Activated CD8-positive, alpha-beta memory T cell treated with anti-CD3 and anti-CD28 coated beads, Interleukin-2, amount 10 ng/mL, durations not matched to agents 7 days and 5 days (primary cell): Measurements from ENCODE around the gene PCOLCE2. TPM values are rescaled to one million over a fixed set of nuclear protein-coding genes. Genes with fewer than 3 reads are reported as not detected.

Source experiments
- ATAC-seq: fragments of 150-1000 bp; cut with Tn5 transposase; one replicate; pipeline ENCODE4 v1.10.0; 2021; ENCODE audit warnings: moderate library complexity
- CTCF ChIA-PET: fragments of 350-600 bp; sonication (Branson Sonifier 250); formaldehyde crosslinking; loops from one replicate; lab custom pipeline; 2021; ENCODE audit warnings: antibody characterized with exemption; lab: Charles Lee
- DNase-seq: peaks from one replicate; pipeline ENCODE4 v3.0.0-alpha.2; 2020
- H3K27ac Mint-ChIP-seq: one replicate; pipeline ENCODE4 v1.8.0; 2021; ENCODE audit warnings: mild to moderate bottlenecking, mixed read lengths
- H3K27me3 Mint-ChIP-seq: one replicate; pipeline ENCODE4 v1.8.0; 2021; ENCODE audit warnings: mixed read lengths
- H3K36me3 Mint-ChIP-seq: one replicate; pipeline ENCODE4 v1.8.0; 2021; ENCODE audit warnings: mild to moderate bottlenecking, mixed read lengths
- H3K4me1 Mint-ChIP-seq: one replicate; pipeline ENCODE4 v1.8.0; 2021; ENCODE audit warnings: mixed read lengths
- H3K4me3 Mint-ChIP-seq: one replicate; pipeline ENCODE4 v1.8.0; 2021; ENCODE audit warnings: mild to moderate bottlenecking, moderate library complexity, mixed read lengths
- H3K9me3 Mint-ChIP-seq: one replicate; pipeline ENCODE4 v1.8.0; 2022; ENCODE audit warnings: low read depth, mixed read lengths
- total RNA-seq, 2 experiments: library from RNA; stranded (reverse); gene quantifications; one replicate each; pipeline ENCODE4 v1.2.3, GENCODE V29; 2021

The PCOLCE2 gene
- total RNA-seq, 2 experiments from 2014 or later: not detected

DNA sequence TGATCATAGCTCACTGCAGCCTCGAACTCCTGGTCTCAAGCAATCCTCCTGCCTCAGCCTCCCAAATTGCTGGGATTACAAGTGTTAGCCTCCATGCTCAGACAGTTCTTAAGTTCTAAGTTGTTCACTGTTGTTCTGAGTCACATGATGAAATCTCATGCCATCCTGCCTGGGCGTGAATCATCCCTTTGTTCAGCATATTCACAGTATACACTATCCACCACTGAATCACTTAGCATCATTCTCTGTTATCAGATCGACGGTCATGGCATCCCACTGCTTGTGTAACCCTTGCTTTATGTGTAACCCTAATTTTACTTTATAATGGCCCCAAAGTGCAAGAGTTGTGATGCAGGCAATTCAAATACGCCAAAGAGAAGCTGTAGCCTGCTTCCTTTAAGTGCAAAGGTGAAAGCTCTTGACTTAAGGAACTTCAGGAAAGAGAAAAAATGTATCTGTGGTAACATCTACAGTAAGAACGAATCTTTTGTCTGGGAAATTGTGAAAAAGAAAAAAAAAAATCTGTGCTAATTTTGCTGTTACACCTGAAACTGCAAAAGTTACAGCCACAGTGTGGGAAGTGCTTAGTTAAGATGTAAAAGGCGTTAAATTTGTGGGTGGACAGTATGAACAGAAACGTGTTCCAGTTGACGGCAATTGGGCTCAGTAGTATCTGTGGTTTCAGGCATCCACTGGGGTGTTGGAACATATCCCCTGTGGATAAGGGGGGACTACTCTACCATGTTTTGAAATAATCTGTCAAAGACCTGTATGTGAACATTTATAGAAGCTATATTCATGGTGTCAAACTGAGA, 80.6 kb downstream of the PCOLCE2 start:
- H3K4me1 Mint-ChIP-seq: peaks cover 8% of the 10 kb centered on the region
- H3K27me3 Mint-ChIP-seq: no peaks in the 10 kb centered on the region
- H3K27ac Mint-ChIP-seq: no peak overlapping the region
- DNase-seq (no peak), ATAC-seq (peak; percentile 47)
- no peak overlapping the region for H3K4me3 Mint-ChIP-seq
- H3K36me3 Mint-ChIP-seq: no peaks in the 10 kb centered on the region
- CTCF ChIA-PET: interaction anchor here (0.8 to 1.4 kb wide), 2 partner anchors 123 to 222 kb away, joined by 3 to 4 read pairs; no protein-coding TSS in a partner anchor
- no peaks in the 10 kb centered on the region for H3K9me3 Mint-ChIP-seq

DNA sequence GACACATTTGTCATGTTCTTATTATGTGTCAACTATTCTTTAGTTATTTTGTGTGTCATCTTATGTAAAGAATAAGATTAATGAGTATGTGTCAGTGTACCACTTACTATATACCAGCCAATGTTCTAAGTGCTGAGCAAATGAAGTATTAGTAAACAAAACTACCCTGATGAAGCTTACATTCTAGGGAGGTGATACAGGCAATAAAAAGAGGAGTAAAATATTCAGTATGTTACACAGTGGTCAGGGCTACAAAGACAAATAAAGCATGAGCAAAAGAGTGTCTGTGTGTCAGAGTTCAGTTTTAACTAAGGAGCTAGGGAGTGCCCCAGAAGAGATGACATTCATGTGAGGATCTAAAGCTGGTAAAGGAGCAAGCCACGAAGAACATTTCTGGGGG, 86.0 kb downstream of the PCOLCE2 start:
- Mint-ChIP-seq H3K4me3 (no peak overlapping the region), H3K36me3 (no peaks in the 10 kb centered on the region), H3K27me3 (no peaks in the 10 kb centered on the region), H3K9me3 (no peaks in the 10 kb centered on the region), H3K27ac (no peak overlapping the region), H3K4me1 (no peaks in the 10 kb centered on the region)
- ATAC-seq: no peak
- CTCF ChIA-PET: no interaction called here
- DNase-seq: no peak

DNA sequence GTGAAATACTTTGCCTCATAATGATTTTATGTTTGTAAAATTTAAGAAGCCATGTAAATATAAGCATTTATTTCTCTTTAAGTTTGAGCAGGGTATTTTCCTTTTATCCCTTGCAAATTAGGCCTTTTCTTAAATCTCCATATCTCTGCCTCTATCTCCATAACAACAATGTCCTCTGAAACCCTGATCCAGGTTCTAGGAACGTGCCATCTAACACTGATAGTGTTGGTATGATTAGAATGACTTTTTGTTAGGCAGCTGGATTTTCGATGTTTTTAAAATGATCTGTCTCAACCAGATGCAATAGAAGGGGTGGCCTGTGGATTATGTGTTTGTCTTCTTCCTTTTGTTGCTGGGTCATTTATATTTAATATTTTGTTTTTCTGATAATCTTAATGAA, 87.1 kb downstream of the PCOLCE2 start:
- Mint-ChIP-seq H3K27ac (no peak overlapping the region), H3K4me1 (no peaks in the 10 kb centered on the region), H3K9me3 (no peaks in the 10 kb centered on the region), H3K36me3 (no peaks in the 10 kb centered on the region), H3K4me3 (no peak overlapping the region), H3K27me3 (no peaks in the 10 kb centered on the region)
- DNase-seq: no peak
- CTCF ChIA-PET: interaction anchor here (0.9 kb wide), 1 partner anchor 47 kb away, joined by 3 read pairs; no protein-coding TSS in a partner anchor
- no peak for ATAC-seq

- ATAC-seq: no peak
- Mint-ChIP-seq H3K36me3 (no peaks in the 10 kb centered on the region), H3K4me3 (no peak overlapping the region), H3K9me3 (no peaks in the 10 kb centered on the region), H3K27me3 (no peaks in the 10 kb centered on the region), H3K27ac (no peak overlapping the region), H3K4me1 (no peaks in the 10 kb centered on the region)
- CTCF ChIA-PET: no interaction called here
- DNase-seq: no peak
Observed at GRCh38 chr3:142796823-142797222, 92.1 kb downstream of the PCOLCE2 start.

- Mint-ChIP-seq H3K4me1 (no peaks in the 10 kb centered on the region), H3K9me3 (no peaks in the 10 kb centered on the region), H3K36me3 (no peaks in the 10 kb centered on the region), H3K4me3 (no peak overlapping the region), H3K27me3 (no peaks in the 10 kb centered on the region), H3K27ac (no peak overlapping the region)
- no peak for ATAC-seq
- CTCF ChIA-PET: no interaction called here
- no peak for DNase-seq
Observed at GRCh38 chr3:142795332-142795731, 93.6 kb downstream of the PCOLCE2 start.

DNA sequence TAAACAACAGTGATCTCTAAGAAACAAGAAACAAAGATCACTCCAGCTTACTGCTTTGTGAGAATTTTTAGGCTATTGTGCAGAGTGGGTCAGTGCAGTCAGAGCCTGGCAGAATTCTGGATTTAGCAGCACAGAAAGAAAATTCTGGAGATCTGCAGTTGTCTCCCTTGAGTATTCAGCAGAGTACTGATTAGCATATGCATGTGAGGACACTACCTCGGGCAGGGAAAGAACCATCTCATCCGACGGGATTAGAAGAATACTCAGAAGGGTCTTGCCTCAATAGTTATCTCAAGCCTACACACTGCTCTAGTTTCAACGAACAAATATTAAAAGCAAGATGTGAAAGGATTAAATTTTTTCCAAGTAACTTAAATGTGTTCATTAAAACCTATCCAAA, 94.4 kb downstream of the PCOLCE2 start:
- no peaks in the 10 kb centered on the region for H3K9me3 Mint-ChIP-seq
- no peak overlapping the region for H3K27ac Mint-ChIP-seq
- DNase-seq: no peak
- CTCF ChIA-PET: no interaction called here
- no peak overlapping the region for H3K4me3 Mint-ChIP-seq
- no peak for ATAC-seq
- no peaks in the 10 kb centered on the region for H3K4me1 Mint-ChIP-seq
- no peaks in the 10 kb centered on the region for H3K36me3 Mint-ChIP-seq
- no peaks in the 10 kb centered on the region for H3K27me3 Mint-ChIP-seq

GRCh38 chr3:142787719-142788118, 101.2 kb downstream of the PCOLCE2 start:
- no peak overlapping the region for H3K4me3 Mint-ChIP-seq
- no peak for ATAC-seq
- no peak overlapping the region for H3K27ac Mint-ChIP-seq
- CTCF ChIA-PET: no interaction called here
- no peaks in the 10 kb centered on the region for H3K36me3 Mint-ChIP-seq
- no peaks in the 10 kb centered on the region for H3K27me3 Mint-ChIP-seq
- H3K4me1 Mint-ChIP-seq: peaks cover under 1% of the 10 kb centered on the region
- no peak for DNase-seq
- no peaks in the 10 kb centered on the region for H3K9me3 Mint-ChIP-seq

DNA sequence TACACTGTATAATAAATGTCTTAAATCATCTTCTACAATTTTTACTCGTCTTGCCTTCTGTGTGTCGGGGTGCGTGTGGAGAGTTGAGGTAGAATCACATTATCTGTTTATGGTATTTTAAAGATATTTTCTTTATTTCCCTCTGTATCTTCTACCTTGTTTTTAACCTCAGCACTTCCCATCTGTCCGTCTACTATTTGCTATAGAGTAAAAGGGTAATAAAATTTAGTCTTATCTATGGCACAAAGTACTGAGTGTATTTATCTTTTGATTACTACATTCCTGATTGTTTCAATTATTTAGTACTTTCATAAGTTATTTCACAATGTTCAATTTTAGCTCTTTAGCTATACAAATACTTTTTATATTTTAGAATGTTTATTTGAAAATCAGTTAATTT, 102.9 kb downstream of the PCOLCE2 start:
- Mint-ChIP-seq H3K9me3 (no peaks in the 10 kb centered on the region), H3K27ac (no peak overlapping the region), H3K27me3 (no peaks in the 10 kb centered on the region), H3K4me1 (peaks cover 3% of the 10 kb centered on the region), H3K4me3 (no peak overlapping the region), H3K36me3 (no peaks in the 10 kb centered on the region)
- CTCF ChIA-PET: no interaction called here
- no peak for DNase-seq
- ATAC-seq: no peak

- DNase-seq (no peak), ATAC-seq (no peak)
- no peak overlapping the region for H3K4me3 Mint-ChIP-seq
- H3K36me3 Mint-ChIP-seq: no peaks in the 10 kb centered on the region
- peaks cover 3% of the 10 kb centered on the region for H3K4me1 Mint-ChIP-seq
- H3K27me3 Mint-ChIP-seq: no peaks in the 10 kb centered on the region
- H3K27ac Mint-ChIP-seq: no peak overlapping the region
- CTCF ChIA-PET: no interaction called here
- H3K9me3 Mint-ChIP-seq: no peaks in the 10 kb centered on the region
Observed at GRCh38 chr3:142784228-142784627, 104.7 kb downstream of the PCOLCE2 start.

- no peak for DNase-seq
- Mint-ChIP-seq H3K9me3 (no peaks in the 10 kb centered on the region), H3K4me1 (peaks cover 3% of the 10 kb centered on the region), H3K27me3 (no peaks in the 10 kb centered on the region), H3K27ac (no peak overlapping the region), H3K36me3 (no peaks in the 10 kb centered on the region), H3K4me3 (no peak overlapping the region)
- ATAC-seq: no peak
- CTCF ChIA-PET: no interaction called here
Observed at GRCh38 chr3:142782616-142783015, 106.3 kb downstream of the PCOLCE2 start.

DNA sequence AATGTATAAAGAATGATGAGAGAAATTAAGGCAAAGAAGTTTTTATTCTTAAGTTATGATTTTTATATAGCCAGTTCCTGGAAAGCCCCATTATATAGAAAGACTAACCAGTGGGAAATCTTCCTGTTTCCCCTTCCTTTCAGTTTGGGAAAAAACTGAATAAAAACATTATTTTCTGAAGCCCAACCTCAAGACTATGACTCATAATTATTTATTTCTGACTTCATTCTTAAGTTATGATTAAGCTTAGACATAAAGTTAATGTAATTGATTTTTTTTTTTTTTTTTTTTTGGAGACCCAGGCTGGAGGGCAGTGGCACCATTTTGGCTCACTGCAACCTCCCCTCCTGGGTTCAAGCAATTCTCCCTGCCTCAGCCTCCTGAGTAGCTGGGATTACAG, 109.3 kb downstream of the PCOLCE2 start:
- Mint-ChIP-seq H3K27me3 (no peaks in the 10 kb centered on the region), H3K36me3 (no peaks in the 10 kb centered on the region), H3K9me3 (no peaks in the 10 kb centered on the region), H3K4me1 (peaks cover 3% of the 10 kb centered on the region), H3K4me3 (no peak overlapping the region), H3K27ac (no peak overlapping the region)
- CTCF ChIA-PET: no interaction called here
- DNase-seq (no peak), ATAC-seq (no peak)

DNA sequence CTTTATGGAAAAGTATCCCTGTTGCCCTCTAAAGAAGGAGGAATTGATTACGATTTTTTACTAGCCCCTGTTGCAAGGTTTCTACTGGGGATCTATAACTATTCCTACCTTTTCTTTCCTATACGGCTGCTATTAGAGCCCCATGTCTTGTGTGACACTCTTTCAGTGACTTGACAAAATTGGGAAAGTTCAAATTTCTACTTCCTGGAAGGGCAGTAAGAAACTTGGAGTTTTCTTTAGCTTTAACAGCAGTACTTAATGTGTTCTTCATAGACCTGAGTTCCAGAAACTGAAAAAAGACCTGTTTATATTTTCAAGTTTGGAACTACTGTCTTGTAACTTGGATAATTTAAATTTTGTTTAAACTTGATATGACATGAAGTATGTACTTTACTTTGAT, 110.3 kb downstream of the PCOLCE2 start:
- Mint-ChIP-seq H3K4me3 (no peak overlapping the region), H3K36me3 (no peaks in the 10 kb centered on the region)
- ATAC-seq: no peak

GRCh38 chr3:142777927-142778326, 111.0 kb downstream of the PCOLCE2 start:
- H3K27me3 Mint-ChIP-seq: no peaks in the 10 kb centered on the region
- no peaks in the 10 kb centered on the region for H3K9me3 Mint-ChIP-seq

More for the DNA sequence above, 110.3 kb downstream of the PCOLCE2 start:
- DNase-seq: no peak
- H3K27ac Mint-ChIP-seq: no peak overlapping the region
- peaks cover 3% of the 10 kb centered on the region for H3K4me1 Mint-ChIP-seq
- H3K27me3 Mint-ChIP-seq: no peaks in the 10 kb centered on the region
- H3K9me3 Mint-ChIP-seq: no peaks in the 10 kb centered on the region
- CTCF ChIA-PET: no interaction called here

GRCh38 chr3:142768338-142768737, 120.5 kb downstream of the PCOLCE2 start:
- CTCF ChIA-PET: no interaction called here
- DNase-seq (no peak), ATAC-seq (no peak)
- Mint-ChIP-seq H3K27me3 (no peaks in the 10 kb centered on the region), H3K27ac (no peak overlapping the region), H3K9me3 (peaks cover 2% of the 10 kb centered on the region), H3K36me3 (peaks cover 9% of the 10 kb centered on the region), H3K4me3 (no peak overlapping the region), H3K4me1 (no peaks in the 10 kb centered on the region)

More at GRCh38 chr3:142777927-142778326, 111.0 kb downstream of the PCOLCE2 start:
- CTCF ChIA-PET: no interaction called here
- H3K27ac Mint-ChIP-seq: no peak overlapping the region
- no peaks in the 10 kb centered on the region for H3K36me3 Mint-ChIP-seq
- H3K4me1 Mint-ChIP-seq: peaks cover 3% of the 10 kb centered on the region
- no peak overlapping the region for H3K4me3 Mint-ChIP-seq
- DNase-seq (no peak), ATAC-seq (no peak)
